BE2C (cell line): ENCODE results near the gene PXYLP1.

Source experiments
- DNase-seq: peaks from one replicate; pipeline ENCODE4 v3.0.0-alpha.2; 2020
- H3K27me3 ChIP-seq: fragments of 250-450 bp; sonication (Bioruptor Pico); 2 replicates; pipeline ENCODE4 v1.5.1; 2020; ENCODE audit warnings: mild to moderate bottlenecking
- H3K36me3 ChIP-seq: fragments of 250-450 bp; sonication (Bioruptor Pico); 2 replicates; pipeline ENCODE4 v1.5.1; 2020; ENCODE audit warnings: mild to moderate bottlenecking
- H3K4me1 ChIP-seq: fragments of 250-450 bp; sonication (Bioruptor Pico); 2 replicates; pipeline ENCODE4 v1.5.1; 2020
- H3K4me3 ChIP-seq: 2 replicates; pipeline ENCODE4 v1.5.1; 2011; ENCODE audit warnings: low read depth, low read length
- H3K9me3 ChIP-seq: fragments of 250-450 bp; sonication (Bioruptor Pico); 2 replicates; pipeline ENCODE4 v1.5.1; 2020
- TF ChIP-seq, protein P1 (sequence below): IDR thresholded peaks from 2 replicates; pipeline ENCODE4 v1.5.1; 2012; ENCODE audit warnings: mild to moderate bottlenecking, low read depth, low read length

The PXYLP1 gene

DNA sequence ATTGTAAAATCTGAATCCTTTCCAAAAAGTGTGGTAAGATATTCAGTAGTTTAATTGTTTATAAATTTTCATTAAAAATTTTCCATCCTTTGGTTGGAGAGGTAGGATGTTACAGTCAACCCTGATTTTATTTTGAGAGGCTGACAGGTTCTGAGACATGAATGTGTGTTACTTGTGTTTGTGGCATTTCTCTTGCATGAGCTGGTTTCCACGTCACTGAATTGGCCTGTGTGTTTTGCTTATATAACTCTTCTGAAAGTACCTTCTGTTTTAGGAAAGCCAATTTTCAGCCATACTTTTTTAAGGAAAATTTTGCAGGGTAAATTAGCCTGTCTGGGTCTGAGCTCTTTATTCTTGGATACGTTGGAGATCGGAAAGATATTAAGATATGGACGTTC lies 30.7 kb downstream of the PXYLP1 start:
- Histone ChIP-seq H3K36me3 (peaks cover 42% of the 10 kb centered on the region), H3K9me3 (no peaks in the 10 kb centered on the region), H3K4me3 (no peak overlapping the region), H3K4me1 (no peaks in the 10 kb centered on the region), H3K27me3 (no peaks in the 10 kb centered on the region)
- no peak for DNase-seq
- TF ChIP-seq, protein P1, sequence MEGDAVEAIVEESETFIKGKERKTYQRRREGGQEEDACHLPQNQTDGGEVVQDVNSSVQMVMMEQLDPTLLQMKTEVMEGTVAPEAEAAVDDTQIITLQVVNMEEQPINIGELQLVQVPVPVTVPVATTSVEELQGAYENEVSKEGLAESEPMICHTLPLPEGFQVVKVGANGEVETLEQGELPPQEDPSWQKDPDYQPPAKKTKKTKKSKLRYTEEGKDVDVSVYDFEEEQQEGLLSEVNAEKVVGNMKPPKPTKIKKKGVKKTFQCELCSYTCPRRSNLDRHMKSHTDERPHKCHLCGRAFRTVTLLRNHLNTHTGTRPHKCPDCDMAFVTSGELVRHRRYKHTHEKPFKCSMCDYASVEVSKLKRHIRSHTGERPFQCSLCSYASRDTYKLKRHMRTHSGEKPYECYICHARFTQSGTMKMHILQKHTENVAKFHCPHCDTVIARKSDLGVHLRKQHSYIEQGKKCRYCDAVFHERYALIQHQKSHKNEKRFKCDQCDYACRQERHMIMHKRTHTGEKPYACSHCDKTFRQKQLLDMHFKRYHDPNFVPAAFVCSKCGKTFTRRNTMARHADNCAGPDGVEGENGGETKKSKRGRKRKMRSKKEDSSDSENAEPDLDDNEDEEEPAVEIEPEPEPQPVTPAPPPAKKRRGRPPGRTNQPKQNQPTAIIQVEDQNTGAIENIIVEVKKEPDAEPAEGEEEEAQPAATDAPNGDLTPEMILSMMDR, result no peak

DNA sequence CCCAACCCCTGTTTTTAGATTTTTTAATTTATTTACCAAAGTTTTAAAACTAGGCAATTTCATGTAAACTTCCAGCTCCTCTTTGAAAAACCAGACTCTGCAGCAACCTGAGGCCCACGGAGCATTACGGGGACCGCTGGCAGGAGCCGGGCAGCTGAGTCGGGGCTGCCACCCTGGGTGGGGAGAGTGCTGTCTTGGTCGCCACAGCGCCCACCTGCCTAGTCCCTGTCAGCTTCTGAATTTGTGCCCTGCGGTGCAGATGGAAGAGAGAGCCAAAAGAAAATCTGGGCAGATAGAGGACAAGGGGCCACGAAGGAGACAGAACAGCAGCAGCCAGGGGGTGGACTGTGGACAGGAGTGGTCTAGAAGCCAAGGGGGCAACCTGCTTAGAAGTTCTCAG lies 34.6 kb downstream of the PXYLP1 start:
- TF ChIP-seq, protein P1, result no peak
- DNase-seq, result no peak
- peaks cover 37% of the 10 kb centered on the region for H3K36me3 ChIP-seq
- H3K4me3 ChIP-seq, result no peak overlapping the region
- no peaks in the 10 kb centered on the region for H3K27me3 ChIP-seq
- peaks cover 9% of the 10 kb centered on the region for H3K4me1 ChIP-seq
- no peaks in the 10 kb centered on the region for H3K9me3 ChIP-seq

DNA sequence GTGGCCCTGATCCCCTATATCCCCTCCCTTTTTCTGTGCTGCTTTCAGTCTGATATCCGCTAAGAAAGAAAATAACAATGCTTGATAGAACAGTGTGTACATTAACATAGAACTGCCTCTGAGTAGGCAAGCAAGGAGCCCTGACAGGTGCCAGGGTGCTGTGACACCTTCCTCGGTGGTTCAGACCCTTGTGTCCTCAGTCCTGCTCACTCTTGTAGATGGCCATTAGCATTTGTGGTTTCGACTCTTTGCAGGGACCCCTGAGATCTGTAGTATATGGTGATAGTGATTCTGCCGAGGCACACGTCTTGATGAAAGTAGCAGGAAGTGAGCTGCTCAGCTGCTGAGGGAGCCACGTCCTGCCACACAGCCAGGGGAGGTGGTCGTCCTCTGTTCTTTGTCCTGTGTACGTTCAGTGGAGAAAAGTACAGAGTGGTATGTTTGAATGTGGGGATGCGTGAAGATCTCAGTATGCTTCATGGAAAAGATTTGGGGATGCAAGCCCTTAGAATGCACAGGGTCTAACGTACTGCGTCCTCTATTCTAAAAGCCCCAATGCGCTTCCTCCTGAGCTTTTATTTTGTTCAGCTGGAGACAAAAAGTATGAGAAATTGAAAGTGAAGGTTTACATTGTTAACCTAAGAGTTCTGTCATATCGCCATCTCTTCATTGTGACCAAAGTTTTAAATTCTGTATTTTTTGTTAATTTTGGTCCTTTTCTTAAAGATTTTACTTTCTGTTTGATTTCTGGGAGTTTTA lies 35.4 kb downstream of the PXYLP1 start:
- Histone ChIP-seq H3K27me3 (no peaks in the 10 kb centered on the region), H3K4me3 (no peak overlapping the region), H3K9me3 (no peaks in the 10 kb centered on the region), H3K36me3 (peaks cover 31% of the 10 kb centered on the region), H3K4me1 (peaks cover 9% of the 10 kb centered on the region)
- DNase-seq, result no peak
- TF ChIP-seq, protein P1, result no peak

DNA sequence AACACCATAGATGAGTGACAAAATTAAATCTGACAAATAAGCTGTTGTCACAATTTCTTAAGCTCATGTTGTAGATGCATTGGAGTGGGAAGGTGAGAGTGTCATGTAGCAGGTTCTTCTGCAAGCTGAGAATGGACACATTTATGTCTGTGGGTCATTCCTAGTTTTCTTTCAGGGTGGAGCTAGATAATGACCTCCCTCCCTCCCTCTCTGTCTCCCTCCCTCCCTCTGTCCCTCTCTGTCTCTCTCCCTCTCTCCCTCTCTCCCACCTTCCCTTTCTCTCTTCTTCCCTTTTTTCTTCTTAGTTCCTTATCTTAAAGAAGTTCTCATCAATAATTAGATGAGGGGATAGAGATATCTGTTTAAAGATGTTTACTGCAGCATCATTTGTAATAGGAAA lies 36.0 kb downstream of the PXYLP1 start:
- no peaks in the 10 kb centered on the region for H3K27me3 ChIP-seq
- peaks cover 9% of the 10 kb centered on the region for H3K4me1 ChIP-seq
- no peaks in the 10 kb centered on the region for H3K9me3 ChIP-seq
- no peak overlapping the region for H3K4me3 ChIP-seq
- peaks cover 27% of the 10 kb centered on the region for H3K36me3 ChIP-seq
- TF ChIP-seq, protein P1, result no peak
- DNase-seq, result no peak

DNA sequence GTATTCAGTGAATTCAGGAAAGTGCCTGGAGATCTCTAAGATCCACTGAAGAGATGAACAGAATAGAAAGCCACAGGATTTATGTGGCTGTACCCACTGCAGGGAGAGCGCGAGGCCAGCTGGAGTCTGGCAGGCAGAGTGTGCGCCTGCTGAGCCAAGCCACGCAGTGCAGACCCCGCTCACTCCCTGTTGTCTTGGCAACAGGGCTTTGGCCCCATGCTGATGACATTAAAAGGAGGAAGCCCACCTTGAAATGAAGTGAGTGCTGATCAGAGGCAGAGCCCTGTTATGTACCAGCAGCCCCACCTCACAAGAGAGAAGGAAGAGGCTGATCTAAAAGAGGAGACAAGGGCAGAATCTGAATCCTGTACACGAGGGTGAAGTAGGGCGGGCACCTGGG lies 36.7 kb downstream of the PXYLP1 start:
- Histone ChIP-seq H3K36me3 (peaks cover 23% of the 10 kb centered on the region), H3K4me3 (no peak overlapping the region), H3K4me1 (peaks cover 9% of the 10 kb centered on the region), H3K27me3 (no peaks in the 10 kb centered on the region), H3K9me3 (no peaks in the 10 kb centered on the region)
- TF ChIP-seq, protein P1, result no peak
- DNase-seq, result no peak

DNA sequence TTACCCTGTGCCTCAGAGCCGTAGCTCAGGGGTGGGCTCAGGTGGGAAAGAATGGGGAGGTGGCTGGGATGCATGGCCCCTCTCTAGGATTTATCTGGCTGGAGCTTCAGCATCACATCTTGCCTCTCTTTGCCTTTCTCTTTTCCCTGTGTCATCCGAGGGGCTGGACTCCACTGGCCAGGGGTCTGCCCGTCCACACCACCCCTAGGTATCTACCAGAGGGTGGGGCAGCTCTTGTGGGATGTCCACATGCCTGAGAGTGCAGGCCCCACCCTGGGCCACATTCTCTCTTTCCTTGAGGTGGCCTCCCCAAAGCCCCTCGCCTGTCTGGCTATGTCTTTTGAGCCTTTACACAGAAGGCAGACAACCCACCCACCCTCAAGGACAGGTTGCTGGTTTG lies 37.2 kb downstream of the PXYLP1 start:
- peaks cover 23% of the 10 kb centered on the region for H3K36me3 ChIP-seq
- TF ChIP-seq, protein P1, result no peak
- no peaks in the 10 kb centered on the region for H3K9me3 ChIP-seq
- H3K27me3 ChIP-seq, result no peaks in the 10 kb centered on the region
- no peak for DNase-seq
- peaks cover 9% of the 10 kb centered on the region for H3K4me1 ChIP-seq
- no peak overlapping the region for H3K4me3 ChIP-seq
